GM18511 (cell line): Measurements from ENCODE around the gene CGREF1.

Experiments used
- ATAC-seq: cut with Tn5 transposase; IDR thresholded peaks from one replicate; pipeline ENCODE4 v1.9.1; 2021; ENCODE audit warnings: mild to moderate bottlenecking, moderate library complexity; ENCODE audit not compliant: unreplicated experiment

Gene CGREF1, protein sequence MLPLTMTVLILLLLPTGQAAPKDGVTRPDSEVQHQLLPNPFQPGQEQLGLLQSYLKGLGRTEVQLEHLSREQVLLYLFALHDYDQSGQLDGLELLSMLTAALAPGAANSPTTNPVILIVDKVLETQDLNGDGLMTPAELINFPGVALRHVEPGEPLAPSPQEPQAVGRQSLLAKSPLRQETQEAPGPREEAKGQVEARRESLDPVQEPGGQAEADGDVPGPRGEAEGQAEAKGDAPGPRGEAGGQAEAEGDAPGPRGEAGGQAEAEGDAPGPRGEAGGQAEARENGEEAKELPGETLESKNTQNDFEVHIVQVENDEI

GRCh38 chr2:27118525-27119329, at the start of gene CGREF1:
Gene CGREF1 (minus strand): TSS chr2:27119128. CDS start chr2:27104366, 14,762 bp downstream.
- ATAC-seq: no peak

DNA sequence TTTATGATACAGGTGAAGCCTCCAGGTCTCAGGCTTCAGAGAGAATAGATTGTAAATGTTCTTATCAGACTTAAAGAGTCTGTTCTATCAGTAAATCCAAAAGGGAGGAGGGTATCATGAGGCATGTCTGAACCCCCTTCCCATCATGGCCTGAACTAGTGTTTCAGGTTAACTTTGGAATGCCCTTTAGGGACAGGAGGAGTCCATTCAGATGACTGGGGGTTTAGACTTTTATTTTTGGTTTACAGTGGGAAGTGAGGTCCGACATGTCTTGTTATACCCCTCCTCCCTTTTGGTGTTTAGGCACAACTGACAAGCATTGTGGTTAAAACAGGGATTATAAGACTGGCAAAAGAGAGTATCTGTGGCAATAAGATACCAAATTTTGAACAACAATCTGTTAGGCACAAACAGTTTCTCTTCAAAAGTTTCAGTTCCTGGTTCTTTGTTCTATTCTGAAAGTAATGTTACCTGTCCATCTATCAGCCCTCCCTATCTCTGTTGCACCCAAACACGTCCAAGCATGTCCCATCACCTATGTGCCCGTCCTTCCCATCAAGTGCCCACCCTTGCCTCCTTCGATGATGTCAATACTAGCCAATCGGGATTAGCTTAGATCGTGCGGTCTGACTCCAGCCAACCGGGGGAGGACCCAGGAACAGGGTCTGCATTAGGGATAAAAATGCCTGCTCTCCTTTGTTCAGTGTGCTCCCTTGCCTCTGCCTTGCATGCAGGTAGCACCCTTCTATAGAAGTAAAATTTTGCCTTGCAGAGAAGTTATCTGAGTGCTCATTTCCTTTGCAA, 46.2 kb upstream of the CGREF1 start:
- peak; percentile 61 for ATAC-seq

DNA sequence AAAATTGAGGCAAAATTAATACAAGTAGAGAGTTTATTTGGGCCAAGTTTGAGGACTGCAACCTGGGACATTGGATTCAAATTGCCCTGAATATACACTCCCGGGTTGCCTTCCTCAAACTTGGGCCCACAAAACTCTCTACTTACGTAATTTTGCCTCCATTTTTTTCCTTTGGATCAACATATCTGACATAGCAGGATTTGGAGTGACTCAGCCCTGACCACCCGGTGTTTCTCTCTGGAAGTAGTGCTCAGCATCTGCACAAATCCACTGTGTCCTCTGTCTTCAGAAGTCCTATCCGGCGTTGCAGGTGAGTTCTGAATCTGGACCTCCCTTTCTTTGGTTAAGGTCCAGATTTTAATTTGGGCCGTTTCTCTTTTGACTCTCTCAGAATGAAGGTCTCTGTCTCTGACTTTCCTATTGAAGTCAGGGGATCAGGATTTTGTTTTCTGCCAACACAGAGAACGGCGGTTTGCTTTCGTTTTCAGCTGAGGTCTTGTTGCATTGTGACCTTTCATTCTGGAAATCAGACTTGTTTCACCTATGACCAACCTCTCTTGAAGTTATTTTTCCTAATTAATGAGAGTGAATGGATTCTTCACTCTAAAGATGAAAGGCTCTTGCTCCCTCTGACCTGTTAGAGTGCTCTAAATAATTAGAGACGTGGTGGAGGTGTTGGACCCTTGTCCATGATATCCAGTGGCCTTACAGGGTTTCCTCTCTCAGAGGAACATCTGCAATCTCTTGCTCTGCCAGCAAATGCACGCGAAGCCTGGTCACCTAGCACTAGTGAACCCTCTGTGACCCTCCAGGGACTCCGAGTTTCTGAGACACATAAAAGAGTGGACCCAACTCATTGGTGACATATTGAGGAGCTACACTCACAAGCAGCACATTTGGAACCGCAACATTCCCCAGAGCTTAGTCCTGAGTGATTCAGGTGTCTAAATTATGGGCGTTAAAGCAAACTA, 43.5 kb upstream of the CGREF1 start:
- no peak for ATAC-seq

DNA sequence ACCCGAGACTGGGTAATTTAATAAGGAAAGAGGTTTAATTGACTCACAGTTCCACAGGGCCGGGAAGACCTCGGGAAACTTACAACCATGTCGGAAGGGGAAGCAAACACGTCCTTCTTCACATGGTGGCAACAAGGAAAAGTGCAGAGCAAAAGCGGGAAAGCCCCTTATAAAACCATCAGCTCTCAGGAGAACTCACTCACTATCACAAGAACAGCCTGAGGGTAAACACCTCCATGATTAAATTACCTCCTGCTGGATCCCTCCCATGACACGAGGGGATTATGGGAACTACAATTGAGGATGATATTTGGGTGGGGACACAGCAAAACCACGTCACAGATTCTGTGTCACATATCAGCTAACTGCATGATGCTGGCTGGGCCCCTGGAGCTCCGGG, 41.3 kb upstream of the CGREF1 start:
- no peak for ATAC-seq

- ATAC-seq: no peak
Measured at GRCh38 chr2:27159271-27159670, 40.3 kb upstream of the CGREF1 start.

DNA sequence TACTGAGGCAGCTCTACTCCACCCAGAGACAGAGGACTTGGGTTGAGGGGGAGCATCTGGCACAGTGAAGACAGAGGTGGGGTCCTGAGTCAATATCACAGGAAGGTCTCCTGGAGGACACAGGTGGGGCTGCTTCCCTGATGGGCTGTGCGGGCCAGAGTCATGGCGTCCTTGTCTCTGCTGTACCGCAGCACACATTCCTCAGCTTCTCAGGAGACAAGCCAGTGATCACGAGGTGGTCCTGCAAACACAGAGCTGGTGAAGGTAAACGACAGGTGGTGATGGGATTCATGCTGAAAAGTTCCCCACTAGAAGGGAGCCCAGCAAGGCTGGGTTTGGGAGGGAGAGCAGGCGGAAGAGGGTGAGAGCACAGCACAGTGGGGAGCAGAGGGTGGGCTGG, 39.5 kb upstream of the CGREF1 start:
- no peak for ATAC-seq

DNA sequence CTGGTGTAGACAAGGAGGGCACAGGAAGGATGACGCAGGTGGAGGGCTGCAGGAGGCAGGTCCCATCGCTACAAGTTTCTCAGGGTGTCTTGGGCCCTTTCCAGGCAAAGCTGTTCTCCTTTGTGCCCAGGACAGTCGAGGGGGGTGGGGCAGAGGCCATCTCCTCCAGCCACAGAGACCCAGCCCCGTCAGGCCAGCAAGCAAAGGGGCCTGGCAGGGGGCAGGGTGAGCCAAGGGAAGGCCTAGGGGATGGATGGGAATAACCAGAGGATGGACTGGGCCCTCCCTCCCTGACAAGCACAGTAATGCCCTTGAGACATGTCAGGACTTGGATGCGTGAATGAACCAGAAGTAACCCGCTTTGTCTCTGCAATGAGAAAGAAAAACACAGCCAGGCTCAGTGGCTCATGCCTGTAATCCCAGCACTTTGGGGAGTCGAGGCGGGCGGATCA, 36.2 kb upstream of the CGREF1 start:
- ATAC-seq: no peak

DNA sequence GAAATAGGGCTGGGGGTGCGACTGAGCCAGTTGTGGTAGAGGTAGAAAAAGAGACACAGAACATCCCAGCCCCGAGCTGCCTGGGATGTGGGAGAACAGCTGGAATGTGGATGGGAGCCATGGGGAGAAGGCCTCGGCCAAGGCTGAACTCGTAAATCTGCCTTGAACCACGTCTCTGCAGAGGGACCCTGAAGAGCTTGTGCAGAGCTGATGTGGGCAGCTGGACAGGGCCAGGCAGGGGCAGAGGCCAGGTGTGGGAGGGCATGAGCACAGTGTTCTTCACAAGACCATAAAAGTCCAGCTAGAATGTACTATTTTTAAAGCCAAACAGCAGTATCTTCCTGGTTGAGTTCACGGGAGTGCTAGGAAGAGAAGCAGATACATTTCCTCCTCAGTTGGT, 35.6 kb upstream of the CGREF1 start:
- ATAC-seq: no peak

- ATAC-seq: no peak
Measured at GRCh38 chr2:27152796-27153464, 34.0 kb upstream of the CGREF1 start.

GRCh38 chr2:27152102-27152795, 33.3 kb upstream of the CGREF1 start:
- ATAC-seq: no peak

DNA sequence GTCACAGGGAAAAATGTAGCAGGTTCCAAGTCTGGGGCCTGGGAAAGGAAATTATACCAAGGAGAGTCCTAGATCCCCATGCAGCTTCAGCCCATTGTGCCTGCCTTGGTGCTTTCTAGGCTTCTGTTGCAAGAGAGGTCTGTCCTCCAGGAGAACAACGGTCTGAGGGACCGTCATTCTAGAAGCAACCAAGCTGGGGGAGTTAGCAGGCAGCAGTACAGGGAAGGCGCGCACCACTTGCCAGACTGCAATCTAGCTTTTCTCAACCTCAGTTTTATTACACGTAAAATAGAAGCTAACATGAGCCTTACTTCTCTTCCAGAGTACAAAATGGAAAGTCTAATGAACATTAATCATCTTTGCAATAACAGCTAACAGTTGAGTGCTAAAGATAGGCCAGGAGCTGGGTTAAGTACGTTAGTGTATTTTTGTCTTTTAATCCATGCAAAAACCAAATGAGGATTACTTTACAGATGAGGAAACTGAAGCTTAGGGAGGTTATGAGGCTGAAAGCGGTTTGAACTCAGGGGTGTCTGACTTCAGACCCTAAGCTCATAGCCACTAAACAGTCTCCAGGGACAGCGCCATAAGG, 31.8 kb upstream of the CGREF1 start:
- ATAC-seq: no peak

DNA sequence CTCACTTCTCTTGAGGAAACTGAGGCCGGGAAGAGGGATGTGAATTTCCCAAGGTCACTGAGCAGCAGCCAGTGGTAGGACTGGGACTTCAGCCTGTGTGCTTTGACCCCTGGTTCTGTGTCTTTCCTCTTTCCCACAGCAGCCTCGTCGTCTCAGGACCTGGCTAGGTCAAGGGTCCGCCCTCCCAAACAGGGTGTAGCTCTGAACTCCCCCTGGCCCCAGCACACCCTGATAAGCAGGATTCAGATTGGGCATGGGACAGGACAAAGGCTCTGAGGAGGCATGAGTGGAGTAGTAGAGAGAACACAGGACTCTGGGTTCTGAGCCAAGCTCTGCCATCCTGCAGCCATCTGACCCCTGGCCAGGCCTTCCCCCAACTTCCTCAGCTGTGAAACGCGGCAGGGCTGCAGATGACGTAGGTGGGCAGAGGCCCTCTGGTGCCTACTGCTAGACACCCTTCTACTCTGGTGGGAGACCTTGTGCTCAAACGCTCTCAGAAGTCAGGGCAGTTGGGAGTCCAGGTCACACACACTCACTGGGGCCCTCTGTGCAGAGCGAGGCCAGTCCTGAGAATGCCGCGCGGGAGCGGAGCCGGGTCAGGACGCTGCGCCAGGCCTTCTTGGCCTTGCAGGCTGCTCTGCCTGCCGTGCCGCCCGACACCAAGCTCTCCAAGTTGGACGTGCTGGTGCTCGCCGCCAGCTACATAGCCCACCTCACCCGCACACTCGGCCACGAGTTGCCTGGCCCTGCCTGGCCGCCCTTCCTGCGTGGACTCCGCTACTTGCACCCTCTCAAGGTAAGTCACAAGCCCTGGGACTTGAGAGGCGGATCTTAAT, 30.9 kb upstream of the CGREF1 start:
- no peak for ATAC-seq

DNA sequence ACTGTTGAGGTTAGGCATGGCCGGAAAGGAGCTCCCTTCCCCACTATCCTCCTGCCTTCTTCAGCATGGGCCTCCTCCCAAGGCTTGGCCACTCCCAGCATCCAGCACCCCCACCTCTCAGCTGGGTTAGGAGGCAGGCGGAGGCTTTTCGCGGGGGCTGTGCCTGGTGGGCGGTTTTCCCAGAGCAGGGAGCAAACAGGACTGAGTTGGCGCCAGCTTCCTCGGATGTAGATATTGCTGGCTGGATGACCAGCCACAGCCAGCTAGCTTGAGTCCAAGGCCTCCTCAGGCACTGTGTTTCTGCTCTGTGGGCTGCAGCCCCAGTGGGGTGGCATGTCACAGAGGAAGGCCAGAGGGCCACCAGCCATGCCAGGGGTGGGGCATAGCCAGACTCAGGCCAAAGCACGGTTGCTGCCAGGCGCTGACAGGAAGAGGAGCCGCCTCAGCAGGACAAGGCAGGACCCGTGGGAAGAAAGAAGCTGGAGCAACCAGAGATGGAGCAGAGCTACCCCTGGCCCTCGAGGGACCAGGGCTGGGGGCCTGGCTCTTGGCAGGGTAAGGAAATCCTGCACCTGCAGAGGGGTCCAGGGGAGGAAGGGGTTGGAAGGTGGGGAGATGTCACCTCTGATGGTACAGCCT, 30.0 kb upstream of the CGREF1 start, which contains the start of gene TCF23:
TSS of gene TCF23 (plus strand) at position 204 of the 639 bp plus-strand sequence. CDS start at position 334, 130 bp downstream.
- ATAC-seq: no peak

- no peak for ATAC-seq
Measured at GRCh38 chr2:27147935-27148334, 29.0 kb upstream of the CGREF1 start.

DNA sequence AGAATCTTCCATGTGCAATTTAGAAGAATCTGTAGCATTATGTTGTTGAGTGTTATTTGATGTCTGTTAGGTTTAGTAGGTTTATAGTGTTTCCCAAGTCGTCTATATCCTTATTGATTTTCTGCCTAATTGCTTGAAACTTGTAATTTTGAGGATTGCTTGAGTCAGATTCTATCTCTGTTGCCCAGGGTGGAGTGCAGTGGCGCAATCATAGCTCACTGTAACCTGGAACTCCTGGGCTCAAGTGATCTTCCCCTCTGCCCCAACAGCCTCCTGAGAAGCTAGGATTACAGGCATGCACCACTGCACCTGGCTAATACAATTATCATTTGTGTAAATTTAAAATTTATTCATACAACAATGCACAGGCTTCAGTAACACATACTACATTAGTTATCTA, 26.8 kb upstream of the CGREF1 start:
- no peak for ATAC-seq

- ATAC-seq: no peak
Measured at GRCh38 chr2:27143285-27143684, 24.4 kb upstream of the CGREF1 start.

DNA sequence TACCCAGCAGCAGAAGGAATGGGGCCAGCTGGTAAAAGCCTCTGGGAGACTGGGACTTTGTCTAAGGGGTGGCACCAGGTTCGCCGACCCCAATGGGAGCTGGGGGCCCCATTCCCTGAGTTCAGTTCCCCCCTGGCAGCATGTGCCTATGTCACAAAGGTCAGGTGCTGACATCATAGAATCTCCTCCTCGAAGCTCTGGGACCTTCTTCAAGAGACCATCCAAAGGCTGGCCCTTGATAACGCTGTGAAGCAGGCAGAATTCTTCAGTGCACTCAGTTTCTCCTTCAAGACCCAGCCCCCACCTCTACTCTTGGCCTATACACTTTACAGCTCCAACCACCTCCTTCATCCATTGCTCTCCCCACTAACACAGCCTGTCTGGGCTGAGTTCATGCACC, 20.4 kb upstream of the CGREF1 start, which contains the start of gene PRR30:
TSS of gene PRR30 (minus strand) at position 101 of the 400 bp plus-strand sequence. CDS start 1,081 bp downstream, outside the sequence.
- no peak for ATAC-seq
